HepG2 (cell line): Measurements from ENCODE around the gene SRP68. TPM values are rescaled to one million over a fixed set of nuclear protein-coding genes. Genes with fewer than 3 reads are reported as not detected.

Source experiments
- ADNP ChIP-seq: sonication (generic); formaldehyde crosslinking; IDR thresholded peaks from 2 replicates; pipeline ENCODE4 v1.4.0; 2020; ENCODE audit warnings: missing genetic modification reagents
- ARID4A ChIP-seq: sonication (generic); formaldehyde crosslinking; IDR thresholded peaks from 2 replicates; pipeline ENCODE4 v1.5.0; 2020; ENCODE audit warnings: mild to moderate bottlenecking, missing genetic modification reagents, borderline replicate concordance
- BRD4 ChIP-seq: sonication (generic); formaldehyde crosslinking; IDR thresholded peaks from 2 replicates; pipeline ENCODE4 v1.4.0; 2020; ENCODE audit warnings: missing genetic modification reagents
- CHCHD3 ChIP-seq: sonication (generic); formaldehyde crosslinking; IDR thresholded peaks from 2 replicates; pipeline ENCODE4 v1.8.0; 2022; ENCODE audit warnings: mild to moderate bottlenecking, missing genetic modification reagents, moderate library complexity
- ELK4 ChIP-seq: sonication (generic); formaldehyde crosslinking; IDR thresholded peaks from 2 replicates; pipeline ENCODE4 v1.9.0; 2021; ENCODE audit warnings: missing genetic modification reagents, borderline replicate concordance
- ERF ChIP-seq: IDR thresholded peaks from 2 replicates; pipeline ENCODE4 v1.6.1; 2018; ENCODE audit warnings: missing biosample characterization, missing genetic modification reagents
- FOXM1 ChIP-seq: sonication (generic); formaldehyde crosslinking; IDR thresholded peaks from 2 replicates; pipeline ENCODE4 v1.5.0; 2020; ENCODE audit warnings: missing genetic modification reagents
- FOXP1 ChIP-seq, 2 experiments: fragments of 450-650 bp in 1 of 2; IDR thresholded peaks; 2 replicates each; pipeline ENCODE4 v1.6.1; 2017 to 2018; ENCODE audit warnings: antibody characterized with exemption in 1 of 2
- GTF2F1 ChIP-seq: fragments of 150-350 bp; IDR thresholded peaks from 2 replicates; pipeline ENCODE4 v1.6.1; 2014; ENCODE audit warnings: low read length
- HMG20A ChIP-seq: IDR thresholded peaks from 2 replicates; pipeline ENCODE4 v1.6.1; 2016; ENCODE audit warnings: borderline replicate concordance
- NFIB ChIP-seq: sonication (generic); formaldehyde crosslinking; IDR thresholded peaks from 2 replicates; pipeline ENCODE4 v1.9.0; 2021; ENCODE audit warnings: missing genetic modification reagents, mild to moderate bottlenecking, borderline replicate concordance
- SPEN ChIP-seq: sonication (generic); formaldehyde crosslinking; IDR thresholded peaks from 2 replicates; pipeline ENCODE4 v1.5.1; 2020; ENCODE audit warnings: low read depth, mild to moderate bottlenecking, missing genetic modification reagents
- ZBTB39 ChIP-seq: sonication (generic); formaldehyde crosslinking; IDR thresholded peaks from 2 replicates; pipeline ENCODE4 v1.5.0; 2020; ENCODE audit warnings: missing genetic modification reagents
- ZNF235 ChIP-seq: sonication (generic); formaldehyde crosslinking; IDR thresholded peaks from 2 replicates; pipeline ENCODE4 v1.8.1; 2023; ENCODE audit warnings: mild to moderate bottlenecking, missing genetic modification reagents, borderline replicate concordance
- ZNF276 ChIP-seq: sonication (generic); formaldehyde crosslinking; IDR thresholded peaks from 2 replicates; pipeline ENCODE4 v1.4.0; 2020; ENCODE audit warnings: mild to moderate bottlenecking, low read depth, missing genetic modification reagents
- ZNF782 ChIP-seq: sonication (generic); formaldehyde crosslinking; IDR thresholded peaks from 2 replicates; pipeline ENCODE4 v1.4.0; 2020; ENCODE audit warnings: missing genetic modification reagents, mild to moderate bottlenecking, borderline replicate concordance
- ZNF816 ChIP-seq: sonication (generic); formaldehyde crosslinking; IDR thresholded peaks from 2 replicates; pipeline ENCODE4 v1.8.0; 2022; ENCODE audit warnings: missing genetic modification reagents, mild to moderate bottlenecking, borderline replicate concordance
- ZSCAN21 ChIP-seq: sonication (generic); formaldehyde crosslinking; IDR thresholded peaks from 2 replicates; pipeline ENCODE4 v1.8.0; 2022; ENCODE audit warnings: mild to moderate bottlenecking, missing genetic modification reagents, moderate library complexity, borderline replicate concordance
- polyA plus RNA-seq, 8 experiments: library from polyadenylated mRNA; depleted of rRNA in 3 of 8; stranded (reverse) in 7 of 8; unstranded in 1 of 8; fragments of >200 nt; fragmentation: Illumina TruSeq in 4 of 8; extraction: Trizol in 4 of 8; gene quantifications; 2 replicates each; pipeline versions ENCODE4 v1.2.1 to v1.2.3, GENCODE V29; 2011 to 2016; ENCODE audit warnings: low read depth in 4 of 8, missing spikeins in 1 of 8, mixed read lengths in 1 of 8; ENCODE audit not compliant: insufficient read depth in 1 of 8
- total RNA-seq, 5 experiments: library from RNA; depleted of rRNA; stranded (reverse); fragments of >200 nt; fragmentation: Illumina TruSeq; extraction: Trizol; gene quantifications; 2 replicates each; pipeline ENCODE4 v1.2.3, GENCODE V29; 2016; ENCODE audit warnings: low read depth in 1 of 5

The SRP68 gene
- total and polyA plus RNA-seq, 2 of the 13 experiments (the other 11 are each of a cell fraction or from before 2014, with no cell fraction given): 39.8 to 74.3 TPM

GRCh38 chr17:76027159-76027839 lies 45.0 kb downstream of the SRP68 start, which contains the start of gene EVPL (continued):
- no peak for TF ChIP-seq ELK4 (CRISPR knock-in tag)
- TF ChIP-seq FOXP1 (IDR thresholded peaks at IDR 0.05): no peak
- TF ChIP-seq FOXP1 (CRISPR knock-in tag; IDR thresholded peaks at IDR 0.05): 0 out of 2 replicates have a peak, but pooled peaks have one; percentile 36
- TF ChIP-seq ARID4A (CRISPR knock-in tag): peak; percentile 88
- no peak; the same call in 1 of the 2 replicates for TF ChIP-seq ZNF276
- TF ChIP-seq FOXM1 (CRISPR knock-in tag): no peak
- TF ChIP-seq ZNF782 (CRISPR knock-in tag): peak; percentile 53; the same call in 1 of the 2 replicates
- TF ChIP-seq ERF (CRISPR knock-in tag): no peak; the same call in 1 of the 2 replicates
- TF ChIP-seq GTF2F1: no peak
- TF ChIP-seq ZBTB39 (CRISPR knock-in tag): peak; percentile 40; the same call in 1 of the 2 replicates
- TF ChIP-seq SPEN (CRISPR knock-in tag): peak; percentile 83
- TF ChIP-seq NFIB (CRISPR knock-in tag): no peak
- no peak for TF ChIP-seq BRD4 (CRISPR knock-in tag)
- no peak for TF ChIP-seq ZNF235 (CRISPR knock-in tag)
- no peak for TF ChIP-seq ZNF816 (CRISPR knock-in tag)
- peak; percentile 81 for TF ChIP-seq ZSCAN21 (CRISPR knock-in tag)
- no peak for TF ChIP-seq CHCHD3 (CRISPR knock-in tag)
- TF ChIP-seq HMG20A (CRISPR knock-in tag): 0 out of 2 replicates have a peak, but pooled peaks have one; percentile 19
- TF ChIP-seq ADNP: 0 out of 2 replicates have a peak, but pooled peaks have one; percentile 9
